Neural crest cell (in vitro differentiated cells): ENCODE data around the gene PGC. TPM values are rescaled to one million over a fixed set of nuclear protein-coding genes. Genes with fewer than 3 reads are reported as not detected.

Source experiments
- DNase-seq: peaks from one replicate; pipeline ENCODE4 v3.0.0; 2021; ENCODE audit warnings: low read depth, mixed read lengths, low spot score
- H3K27ac Mint-ChIP-seq: one replicate; pipeline ENCODE4 v1.8.0; 2021; ENCODE audit warnings: mild to moderate bottlenecking, mixed read lengths; ENCODE audit not compliant: unreplicated experiment
- H3K27me3 Mint-ChIP-seq: 2 replicates; pipeline ENCODE4 v1.8.0; 2021; ENCODE audit warnings: low read depth, mild to moderate bottlenecking, mixed read lengths
- H3K36me3 Mint-ChIP-seq: 2 replicates; pipeline ENCODE4 v1.8.0; 2021; ENCODE audit warnings: low read depth, mild to moderate bottlenecking, mixed read lengths
- H3K4me1 Mint-ChIP-seq: 2 replicates; pipeline ENCODE4 v1.8.0; 2021; ENCODE audit warnings: mixed read lengths
- H3K4me3 Mint-ChIP-seq: one replicate; pipeline ENCODE4 v1.8.0; 2021; ENCODE audit warnings: mild to moderate bottlenecking, mixed read lengths
- H3K9me3 Mint-ChIP-seq: 2 replicates; pipeline ENCODE4 v1.8.0; 2021; ENCODE audit warnings: mixed read lengths
- CTCF ChIP-seq: fragments of 200-600 bp; sonication (generic); conservative IDR thresholded peaks from 2 replicates; pipeline ENCODE4 v1.5.0; 2021; ENCODE audit warnings: antibody characterized with exemption, mild to moderate bottlenecking
- total RNA-seq: library from RNA; stranded (reverse); gene quantifications from 2 replicates; pipeline ENCODE4 v1.2.1, GENCODE V29; 2021

PGC gene
- total RNA-seq, 1 donor from 2014 or later = not detected

GRCh38 chr6:41784581-41785171 is 37.5 kb upstream of the PGC start:
- DNase-seq = no peak
- peaks cover 31% of the 10 kb centered on the region for H3K4me1 Mint-ChIP-seq
- peaks cover 13% of the 10 kb centered on the region for H3K27me3 Mint-ChIP-seq
- TF ChIP-seq CTCF = no peak
- H3K4me3 Mint-ChIP-seq = peak overlapping the region; percentile 81
- no peak overlapping the region for H3K27ac Mint-ChIP-seq
- no peaks in the 10 kb centered on the region for H3K9me3 Mint-ChIP-seq
- peaks cover 6% of the 10 kb centered on the region for H3K36me3 Mint-ChIP-seq

GRCh38 chr6:41783106-41783780 is 36.0 kb upstream of the PGC start:
- H3K27me3 Mint-ChIP-seq = peaks cover 13% of the 10 kb centered on the region
- peaks cover 3% of the 10 kb centered on the region for H3K36me3 Mint-ChIP-seq
- peak overlapping the region; percentile 81 for H3K4me3 Mint-ChIP-seq
- H3K9me3 Mint-ChIP-seq = no peaks in the 10 kb centered on the region
- H3K4me1 Mint-ChIP-seq = peaks cover 33% of the 10 kb centered on the region
- H3K27ac Mint-ChIP-seq = no peak overlapping the region
- no peak for DNase-seq
- no peak for TF ChIP-seq CTCF

GRCh38 chr6:41781366-41781730 is 34.2 kb upstream of the PGC start:
- TF ChIP-seq CTCF = no peak
- H3K4me1 Mint-ChIP-seq = peaks cover 23% of the 10 kb centered on the region
- H3K4me3 Mint-ChIP-seq = peak overlapping the region; percentile 85
- no peaks in the 10 kb centered on the region for H3K9me3 Mint-ChIP-seq
- H3K27ac Mint-ChIP-seq = peak overlapping the region; percentile 8
- no peaks in the 10 kb centered on the region for H3K36me3 Mint-ChIP-seq
- H3K27me3 Mint-ChIP-seq = peaks cover 6% of the 10 kb centered on the region
- DNase-seq = no peak

GRCh38 chr6:41780551-41781365 is 33.6 kb upstream of the PGC start, which contains the start of gene PRICKLE4:
PRICKLE4 (plus strand) TSS chr6:41780782; CDS start chr6:41783474, 2,692 bp downstream.
- Mint-ChIP-seq H3K4me1 (peaks cover 19% of the 10 kb centered on the region), H3K4me3 (peak within 1 kb of the TSS; percentile 94), H3K9me3 (no peaks in the 10 kb centered on the region), H3K36me3 (no peaks in the 10 kb centered on the region), H3K27ac (peak within 1 kb of the TSS; percentile 12), H3K27me3 (peaks cover 6% of the 10 kb centered on the region)
- no peak for DNase-seq
- no peak for TF ChIP-seq CTCF

- Mint-ChIP-seq H3K4me3 (peak within 1 kb of the TSS; percentile 94), H3K4me1 (peaks cover 17% of the 10 kb centered on the region), H3K9me3 (no peaks in the 10 kb centered on the region), H3K27ac (peak within 1 kb of the TSS; percentile 79), H3K36me3 (no peaks in the 10 kb centered on the region), H3K27me3 (peaks cover 6% of the 10 kb centered on the region)
- TF ChIP-seq CTCF = peak; percentile 92
- DNase-seq = peak; percentile 100
Measured at GRCh38 chr6:41779788-41780550, 32.8 kb upstream of the PGC start, which contains the start of gene FRS3. FRS3 (minus strand) TSS chr6:41779900; CDS start chr6:41776987, 2,913 bp downstream.
